ENCODE data around the gene PTGIR.

DNA sequence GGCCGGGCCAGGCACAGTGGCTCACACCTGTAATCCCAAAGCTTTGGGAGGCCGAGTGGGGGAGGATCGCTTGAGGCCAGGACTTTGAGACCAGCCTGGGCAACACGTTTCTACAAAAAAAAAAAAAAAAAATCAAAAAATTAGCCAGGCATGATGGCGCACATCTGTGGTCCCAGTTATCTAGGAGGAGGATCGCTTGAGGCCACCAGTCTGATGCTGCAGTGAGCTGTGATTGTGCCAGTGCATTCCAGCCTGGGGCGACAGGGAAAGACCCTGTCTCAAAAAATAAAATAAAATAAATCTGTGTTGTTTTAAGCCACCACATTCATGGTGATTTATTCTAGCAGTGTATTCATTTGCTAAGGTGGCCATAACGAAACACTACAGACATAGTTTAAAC, 40.2 kb upstream of the PTGIR start:
- TF ChIP-seq, protein P1, sequence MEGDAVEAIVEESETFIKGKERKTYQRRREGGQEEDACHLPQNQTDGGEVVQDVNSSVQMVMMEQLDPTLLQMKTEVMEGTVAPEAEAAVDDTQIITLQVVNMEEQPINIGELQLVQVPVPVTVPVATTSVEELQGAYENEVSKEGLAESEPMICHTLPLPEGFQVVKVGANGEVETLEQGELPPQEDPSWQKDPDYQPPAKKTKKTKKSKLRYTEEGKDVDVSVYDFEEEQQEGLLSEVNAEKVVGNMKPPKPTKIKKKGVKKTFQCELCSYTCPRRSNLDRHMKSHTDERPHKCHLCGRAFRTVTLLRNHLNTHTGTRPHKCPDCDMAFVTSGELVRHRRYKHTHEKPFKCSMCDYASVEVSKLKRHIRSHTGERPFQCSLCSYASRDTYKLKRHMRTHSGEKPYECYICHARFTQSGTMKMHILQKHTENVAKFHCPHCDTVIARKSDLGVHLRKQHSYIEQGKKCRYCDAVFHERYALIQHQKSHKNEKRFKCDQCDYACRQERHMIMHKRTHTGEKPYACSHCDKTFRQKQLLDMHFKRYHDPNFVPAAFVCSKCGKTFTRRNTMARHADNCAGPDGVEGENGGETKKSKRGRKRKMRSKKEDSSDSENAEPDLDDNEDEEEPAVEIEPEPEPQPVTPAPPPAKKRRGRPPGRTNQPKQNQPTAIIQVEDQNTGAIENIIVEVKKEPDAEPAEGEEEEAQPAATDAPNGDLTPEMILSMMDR (conservative IDR thresholded peaks at IDR 0.05; ENCODE audit: low read depth, low read length), result no peak
- TF ChIP-seq CHD1 (IDR thresholded peaks at IDR 0.05; ENCODE audit: low read depth, low read length) (no peak), POLR2A (IDR thresholded peaks at IDR 0.05; ENCODE audit: low read depth, low read length) (no peak), MAFK (IDR thresholded peaks at IDR 0.05; ENCODE audit: low read depth, low read length) (no peak), MAZ (IDR thresholded peaks at IDR 0.05; ENCODE audit: borderline replicate concordance, low read depth, low read length) (no peak), RAD21 (IDR thresholded peaks at IDR 0.05; ENCODE audit: low read length) (no peak), SMC3 (IDR thresholded peaks at IDR 0.05; ENCODE audit: low read depth, low read length) (no peak), MXI1 (IDR thresholded peaks at IDR 0.05; ENCODE audit: borderline replicate concordance, low read depth, low read length) (no peak), FOS (IDR thresholded peaks at IDR 0.05; ENCODE audit: low read depth, low read length) (no peak), RCOR1 (IDR thresholded peaks at IDR 0.05; ENCODE audit: insufficient replicate concordance, low read length) (no peak)
- TF ChIP-seq, protein P2, sequence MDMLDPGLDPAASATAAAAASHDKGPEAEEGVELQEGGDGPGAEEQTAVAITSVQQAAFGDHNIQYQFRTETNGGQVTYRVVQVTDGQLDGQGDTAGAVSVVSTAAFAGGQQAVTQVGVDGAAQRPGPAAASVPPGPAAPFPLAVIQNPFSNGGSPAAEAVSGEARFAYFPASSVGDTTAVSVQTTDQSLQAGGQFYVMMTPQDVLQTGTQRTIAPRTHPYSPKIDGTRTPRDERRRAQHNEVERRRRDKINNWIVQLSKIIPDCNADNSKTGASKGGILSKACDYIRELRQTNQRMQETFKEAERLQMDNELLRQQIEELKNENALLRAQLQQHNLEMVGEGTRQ (IDR thresholded peaks at IDR 0.05; ENCODE audit: low read depth, low read length), result no peak
